GM21390 (cell line): ENCODE data around the gene RAB40A.
A peak's percentile ranks its signal among the peaks of the same experiment; 100 is the strongest.
"Not testable (repeated sequence)": the region's sequence is repeated elsewhere in the genome, so short reads cannot be mapped to it uniquely, and the experiment has no call there.

Experiments
- ATAC-seq: cut with Tn5 transposase; IDR thresholded peaks from one replicate; pipeline ENCODE4 v1.9.1; 2021; ENCODE audit not compliant: unreplicated experiment

RAB40A gene

DNA sequence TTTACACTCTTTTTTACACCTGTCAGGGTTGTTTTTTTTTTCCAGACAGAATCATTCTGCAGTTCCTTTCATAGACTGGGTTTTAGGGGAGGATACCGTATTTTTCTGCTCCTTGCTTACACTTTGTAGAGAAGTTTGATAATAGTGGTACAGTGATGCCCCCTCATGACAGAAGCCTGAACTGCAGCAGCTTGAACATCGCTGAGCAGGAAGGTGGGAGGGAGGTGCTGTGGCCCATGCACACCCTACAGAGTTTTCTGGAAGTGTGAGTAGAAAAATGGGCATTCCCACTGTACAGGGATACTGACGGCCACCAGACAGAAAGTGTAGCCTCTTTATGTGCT, 54.5 kb downstream of the RAB40A start:
- ATAC-seq: peak; percentile 93

DNA sequence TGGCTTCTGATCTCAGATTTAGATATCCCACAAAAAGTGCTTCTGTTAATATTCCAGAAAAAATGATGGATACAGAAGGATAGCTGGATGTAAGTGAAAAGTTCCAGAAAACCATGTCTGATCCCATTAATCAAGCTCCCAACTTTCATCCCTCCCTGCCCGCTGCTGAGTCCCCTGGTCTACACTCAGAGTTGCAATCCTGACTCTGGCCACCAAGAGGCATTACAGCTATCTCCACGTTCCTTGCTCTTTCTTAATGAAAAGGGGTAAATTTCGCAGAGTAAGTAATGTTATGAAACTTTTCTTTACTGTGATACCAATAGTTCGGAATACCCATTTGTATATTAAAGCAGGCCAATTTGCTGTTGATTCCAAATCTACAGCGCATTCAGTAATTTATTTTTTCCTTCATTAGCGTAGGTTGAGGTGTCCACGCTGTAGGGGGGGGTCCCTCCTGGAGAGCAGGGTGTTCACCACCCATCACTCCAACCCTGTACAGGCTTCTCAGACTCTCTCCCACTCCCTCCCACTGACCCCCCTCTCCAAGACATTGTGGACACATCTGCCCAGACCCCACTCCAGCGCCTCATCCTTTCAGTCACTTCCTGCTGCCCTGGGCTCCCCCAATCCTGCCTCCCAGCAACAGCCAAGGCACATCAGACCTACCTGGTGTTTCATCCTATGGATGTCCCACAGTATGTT, 55.1 kb downstream of the RAB40A start:
- peak; percentile 68 for ATAC-seq

DNA sequence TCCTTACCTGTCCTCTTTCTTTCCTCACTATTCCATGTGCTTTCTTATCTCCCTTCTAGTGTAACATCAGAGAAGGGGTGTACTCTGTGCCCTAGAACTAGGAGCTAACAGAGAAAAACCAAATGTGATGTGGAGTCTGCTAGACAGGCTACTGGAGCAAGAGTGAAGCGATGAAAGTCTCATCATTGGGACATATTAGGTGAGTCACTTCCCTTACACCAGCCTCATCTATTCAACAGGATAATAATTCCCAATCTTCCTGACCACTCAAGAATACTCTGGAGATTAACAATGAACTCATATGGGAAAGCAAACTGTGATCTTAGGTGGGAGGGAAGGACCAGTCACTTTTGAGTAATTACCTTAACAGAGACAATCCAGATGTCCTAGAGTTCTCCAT, 58.1 kb downstream of the RAB40A start:
- ATAC-seq: no peak

DNA sequence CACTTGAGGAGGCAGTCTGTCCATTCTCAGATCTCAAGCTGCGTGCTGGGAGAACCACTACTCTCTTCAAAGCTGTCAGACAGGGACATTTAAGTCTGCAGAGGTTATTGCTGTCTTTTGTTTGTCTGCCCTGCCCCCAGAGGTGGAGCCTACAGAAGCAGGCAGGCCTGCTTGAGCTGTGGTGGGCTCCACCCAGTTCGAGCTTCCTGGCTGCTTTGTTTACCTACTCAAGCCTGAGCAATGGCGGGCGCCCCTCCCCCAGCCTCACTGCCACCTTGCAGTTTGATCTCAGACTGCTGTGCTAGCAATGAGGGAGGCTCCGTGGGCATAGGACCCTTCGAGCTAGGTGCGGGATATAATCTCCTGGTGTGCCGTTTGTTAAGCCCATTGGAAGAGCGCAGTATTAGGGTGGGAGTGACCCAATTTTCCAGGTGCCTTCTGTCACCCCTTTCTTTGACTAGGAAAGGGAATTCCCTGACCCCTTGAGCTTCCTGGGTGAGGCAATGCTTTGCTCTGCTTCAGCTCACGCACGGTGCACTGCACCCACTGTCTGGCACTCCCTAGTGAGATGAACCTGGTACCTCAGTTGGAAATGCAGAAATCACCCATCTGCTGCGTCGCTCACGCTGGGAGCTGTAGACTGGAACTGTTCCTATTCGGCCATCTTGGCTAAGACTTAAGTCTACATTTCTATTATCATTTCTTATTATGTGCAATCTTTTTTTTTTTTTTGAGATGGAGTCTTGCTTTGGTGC, 59.1 kb downstream of the RAB40A start:
- ATAC-seq: not testable (repeated sequence)

DNA sequence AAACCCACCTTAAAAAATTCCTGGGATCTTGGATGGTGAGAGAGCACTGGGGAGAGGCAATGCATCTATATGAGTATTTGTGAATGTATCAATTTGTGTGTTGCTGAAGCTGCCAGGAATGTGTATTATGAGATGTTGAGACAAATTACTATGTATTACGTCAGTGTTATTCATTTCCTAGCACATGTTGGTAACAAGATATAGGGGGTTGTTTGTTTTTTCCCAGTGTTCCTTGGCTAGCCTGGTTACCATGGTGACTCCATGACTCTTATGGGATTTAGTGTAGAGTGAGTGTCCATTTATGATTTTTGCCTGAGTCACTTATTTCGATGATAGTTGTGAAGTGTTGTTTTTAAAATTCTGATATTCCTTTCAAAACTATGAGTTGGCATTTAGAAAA, 65.6 kb downstream of the RAB40A start:
- no peak for ATAC-seq
